ENCODE data around the gene PALM3.
"Not testable (repeated sequence)": the region's sequence is repeated elsewhere in the genome, so short reads cannot be mapped to it uniquely, and the experiment has no call there.

The PALM3 gene

GRCh38 chr19:14059652-14060155 is 2.2 kb downstream of the PALM3 start:
- no peak for DNase-seq (ENCODE audit: low spot score)

- no peak for DNase-seq (ENCODE audit: low spot score)
Measured at GRCh38 chr19:14059093-14059480, 2.8 kb downstream of the PALM3 start.

- DNase-seq (ENCODE audit: low spot score) = no peak
Measured at GRCh38 chr19:14058182-14059092, 3.4 kb downstream of the PALM3 start.

GRCh38 chr19:14056741-14057356 is 5.0 kb downstream of the PALM3 start:
- no peak for DNase-seq (ENCODE audit: low spot score)

- no peak for DNase-seq (ENCODE audit: low spot score)
Measured at GRCh38 chr19:14056069-14056666, 5.7 kb downstream of the PALM3 start.

- DNase-seq (ENCODE audit: low spot score) = no peak
Measured at GRCh38 chr19:14055396-14055795, 6.5 kb downstream of the PALM3 start.

GRCh38 chr19:14054721-14055120 is 7.2 kb downstream of the PALM3 start:
- DNase-seq (ENCODE audit: low spot score) = no peak

- no peak for DNase-seq (ENCODE audit: low spot score)
Measured at GRCh38 chr19:14054099-14054498, 7.8 kb downstream of the PALM3 start.

GRCh38 chr19:14053500-14053899 is 8.4 kb downstream of the PALM3 start:
- DNase-seq (ENCODE audit: low spot score) = no peak

GRCh38 chr19:14053032-14053431 is 8.8 kb downstream of the PALM3 start:
- no peak for DNase-seq (ENCODE audit: low spot score)

- DNase-seq (ENCODE audit: low spot score) = no peak
Measured at GRCh38 chr19:14052470-14052869, 9.4 kb downstream of the PALM3 start.

GRCh38 chr19:14051980-14052379 is 9.9 kb downstream of the PALM3 start:
- no peak for DNase-seq (ENCODE audit: low spot score)

GRCh38 chr19:14050961-14051360 is 10.9 kb downstream of the PALM3 start:
- not testable (repeated sequence) for DNase-seq (ENCODE audit: low spot score)

GRCh38 chr19:14050512-14050911 is 11.4 kb downstream of the PALM3 start:
- no peak for DNase-seq (ENCODE audit: low spot score)

- no peak for DNase-seq (ENCODE audit: low spot score)
Measured at GRCh38 chr19:14048443-14049153, 13.3 kb downstream of the PALM3 start.

- DNase-seq (ENCODE audit: low spot score) = not testable (repeated sequence)
Measured at GRCh38 chr19:14047866-14048265, 14.0 kb downstream of the PALM3 start.

- DNase-seq (ENCODE audit: low spot score) = peak; percentile 63
Measured at GRCh38 chr19:14042659-14043608, 18.9 kb downstream of the PALM3 start.

- no peak for DNase-seq (ENCODE audit: low spot score)
Measured at GRCh38 chr19:14039181-14039580, 22.7 kb downstream of the PALM3 start.

GRCh38 chr19:14035706-14036105 is 26.2 kb downstream of the PALM3 start:
- no peak for DNase-seq (ENCODE audit: low spot score)

GRCh38 chr19:14035159-14035558 is 26.7 kb downstream of the PALM3 start:
- DNase-seq (ENCODE audit: low spot score) = not testable (repeated sequence)

- no peak for DNase-seq (ENCODE audit: low spot score)
Measured at GRCh38 chr19:14033946-14034345, 27.9 kb downstream of the PALM3 start.

Data from SK-N-DZ (cell line).